ENCODE data around the gene ZNF569. TPM values are rescaled to one million over a fixed set of nuclear protein-coding genes. Genes with fewer than 3 reads are reported as not detected.

The ZNF569 gene
- total RNA-seq, 1 donor from 2014 or later = 3.7 TPM

DNA sequence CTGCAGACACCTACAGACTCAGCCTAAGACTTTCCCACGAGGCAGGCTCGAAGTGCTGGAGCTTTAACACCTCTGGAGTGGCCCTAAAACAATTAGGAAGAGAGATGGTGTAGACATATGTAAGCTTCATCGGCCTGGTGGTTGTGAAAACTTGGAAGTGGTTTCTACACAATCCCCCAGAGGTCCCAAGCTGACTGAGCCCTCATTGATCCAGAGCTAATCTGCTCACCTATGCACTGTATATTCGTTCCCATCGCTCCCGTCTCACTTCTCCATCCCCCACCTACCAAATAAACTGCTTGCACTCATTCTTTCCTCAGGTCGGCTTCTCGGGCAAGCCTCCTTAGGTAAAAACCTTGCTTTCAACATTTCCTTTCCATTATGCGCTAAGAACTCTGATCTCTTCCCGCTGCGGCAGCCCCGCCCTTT, 38.7 kb upstream of the ZNF569 start:
- H3K4me3 ChIP-seq (ENCODE audit: low read depth, low read length) = peak overlapping the region; percentile 96
- TF ChIP-seq, protein P1, sequence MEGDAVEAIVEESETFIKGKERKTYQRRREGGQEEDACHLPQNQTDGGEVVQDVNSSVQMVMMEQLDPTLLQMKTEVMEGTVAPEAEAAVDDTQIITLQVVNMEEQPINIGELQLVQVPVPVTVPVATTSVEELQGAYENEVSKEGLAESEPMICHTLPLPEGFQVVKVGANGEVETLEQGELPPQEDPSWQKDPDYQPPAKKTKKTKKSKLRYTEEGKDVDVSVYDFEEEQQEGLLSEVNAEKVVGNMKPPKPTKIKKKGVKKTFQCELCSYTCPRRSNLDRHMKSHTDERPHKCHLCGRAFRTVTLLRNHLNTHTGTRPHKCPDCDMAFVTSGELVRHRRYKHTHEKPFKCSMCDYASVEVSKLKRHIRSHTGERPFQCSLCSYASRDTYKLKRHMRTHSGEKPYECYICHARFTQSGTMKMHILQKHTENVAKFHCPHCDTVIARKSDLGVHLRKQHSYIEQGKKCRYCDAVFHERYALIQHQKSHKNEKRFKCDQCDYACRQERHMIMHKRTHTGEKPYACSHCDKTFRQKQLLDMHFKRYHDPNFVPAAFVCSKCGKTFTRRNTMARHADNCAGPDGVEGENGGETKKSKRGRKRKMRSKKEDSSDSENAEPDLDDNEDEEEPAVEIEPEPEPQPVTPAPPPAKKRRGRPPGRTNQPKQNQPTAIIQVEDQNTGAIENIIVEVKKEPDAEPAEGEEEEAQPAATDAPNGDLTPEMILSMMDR (conservative IDR thresholded peaks at IDR 0.05; ENCODE audit: low read depth, low read length) = no peak
- no peak for DNase-seq (ENCODE audit: low read depth)

GRCh38 chr19:37492213-37492612, 25.0 kb upstream of the ZNF569 start:
- TF ChIP-seq, protein P1 (conservative IDR thresholded peaks at IDR 0.05; ENCODE audit: low read depth, low read length) = no peak
- DNase-seq (ENCODE audit: low read depth) = no peak

DNA sequence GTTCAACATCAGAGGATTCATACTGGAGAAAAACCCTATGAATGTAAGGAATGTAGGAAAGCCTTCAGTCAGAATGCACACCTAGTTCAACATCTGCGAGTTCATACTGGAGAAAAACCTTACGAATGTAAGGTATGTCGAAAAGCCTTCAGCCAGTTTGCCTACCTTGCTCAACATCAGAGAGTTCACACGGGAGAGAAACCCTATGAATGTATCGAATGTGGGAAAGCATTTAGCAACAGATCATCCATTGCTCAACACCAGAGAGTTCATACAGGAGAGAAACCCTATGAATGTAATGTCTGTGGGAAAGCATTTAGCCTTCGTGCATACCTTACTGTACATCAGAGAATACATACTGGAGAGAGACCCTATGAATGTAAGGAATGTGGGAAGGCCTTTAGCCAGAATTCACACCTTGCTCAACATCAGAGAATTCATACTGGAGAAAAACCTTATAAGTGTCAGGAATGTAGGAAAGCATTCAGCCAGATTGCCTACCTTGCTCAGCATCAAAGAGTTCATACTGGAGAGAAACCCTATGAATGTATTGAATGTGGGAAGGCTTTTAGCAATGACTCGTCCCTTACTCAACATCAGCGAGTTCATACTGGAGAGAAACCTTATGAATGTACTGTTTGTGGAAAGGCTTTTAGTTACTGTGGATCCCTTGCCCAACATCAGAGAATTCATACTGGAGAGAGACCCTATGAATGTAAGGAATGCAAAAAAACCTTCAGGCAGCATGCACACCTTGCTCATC, 17.3 kb upstream of the ZNF569 start:
- DNase-seq (ENCODE audit: low read depth) = no peak
- H3K4me3 ChIP-seq (ENCODE audit: low read depth, low read length) = no peak overlapping the region
- TF ChIP-seq, protein P1 (conservative IDR thresholded peaks at IDR 0.05; ENCODE audit: low read depth, low read length) = no peak

More at GRCh38 chr19:37492213-37492612, 25.0 kb upstream of the ZNF569 start:
- H3K4me3 ChIP-seq (ENCODE audit: low read depth, low read length) = no peak overlapping the region

- no peak overlapping the region for H3K4me3 ChIP-seq (ENCODE audit: low read depth, low read length)
- TF ChIP-seq, protein P1 (conservative IDR thresholded peaks at IDR 0.05; ENCODE audit: low read depth, low read length) = no peak
- no peak for DNase-seq (ENCODE audit: low read depth)
These were observed 4.9 kb upstream of the ZNF569 start for GRCh38 chr19:37472165-37472564.

DNA sequence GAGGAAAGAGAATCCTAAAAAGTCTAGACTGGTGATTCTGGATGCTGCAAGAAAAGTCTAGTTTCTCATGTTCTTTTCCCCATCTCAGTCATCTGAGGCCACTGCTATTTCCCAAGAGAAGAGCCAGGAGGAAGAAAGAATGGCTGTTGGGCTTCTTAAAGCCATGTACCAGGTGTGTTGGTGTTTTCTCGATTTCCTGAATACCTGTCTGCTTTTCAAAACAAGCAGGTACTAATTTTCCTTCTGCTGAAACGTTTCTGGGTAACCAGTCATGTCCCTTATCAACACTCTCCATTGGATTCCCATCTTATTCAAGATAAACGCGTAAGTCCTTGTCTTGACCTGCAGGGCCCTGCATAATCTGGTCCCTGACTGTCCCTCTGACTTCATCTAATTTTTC, 3.0 kb upstream of the ZNF569 start:
- DNase-seq (ENCODE audit: low read depth) = no peak
- peak overlapping the region; percentile 87 for H3K4me3 ChIP-seq (ENCODE audit: low read depth, low read length)
- TF ChIP-seq, protein P1 (conservative IDR thresholded peaks at IDR 0.05; ENCODE audit: low read depth, low read length) = no peak

DNA sequence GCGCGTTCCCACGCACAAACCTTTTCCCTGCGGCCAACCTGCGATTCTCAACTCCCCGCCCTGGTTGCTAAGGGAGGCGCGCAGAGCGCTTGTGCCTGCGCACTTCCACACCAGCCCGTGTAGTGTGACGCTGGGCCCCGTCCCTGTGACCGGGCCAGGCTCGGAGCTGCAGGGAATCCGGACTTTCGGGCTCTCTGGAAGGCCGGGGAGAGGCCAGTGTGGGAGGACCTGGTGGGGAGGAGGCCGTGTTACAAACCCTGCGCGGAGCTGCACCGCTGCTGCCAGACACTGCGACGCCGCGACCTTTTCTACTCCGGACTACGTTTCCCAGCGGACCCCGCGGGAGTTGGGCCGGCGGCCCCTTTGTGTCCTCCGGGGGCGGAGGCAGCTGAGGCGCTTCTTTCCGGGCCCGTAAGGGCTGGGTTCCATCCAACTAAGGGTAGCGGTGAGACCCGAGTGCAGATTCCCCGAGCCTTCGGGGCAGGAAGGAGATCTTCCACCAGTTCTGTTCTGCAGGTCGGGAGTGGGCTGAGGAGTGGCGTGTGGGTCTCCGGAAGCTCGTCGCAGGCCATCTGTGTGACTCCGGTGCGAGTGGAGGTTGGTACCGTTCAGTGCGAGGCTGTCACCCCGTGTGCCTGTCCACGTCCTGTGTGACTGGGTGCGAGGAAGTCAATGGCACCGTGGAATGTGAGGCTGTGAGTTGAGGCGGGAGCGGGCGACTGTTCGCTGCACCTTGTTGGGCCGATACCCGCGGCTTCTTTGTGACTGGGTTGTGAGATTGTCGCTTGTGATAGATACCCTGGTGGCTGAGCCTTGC, 1.9 kb upstream of the ZNF569 start, which contains the start of gene ZNF570:
Gene ZNF570, plus strand, starts transcription at position 396 of the 817 bp plus-strand sequence. CDS start 999 bp downstream, outside the sequence.
- H3K4me3 ChIP-seq (ENCODE audit: low read depth, low read length) = peak within 1 kb of the TSS; percentile 87
- peak; percentile 42 for DNase-seq (ENCODE audit: low read depth)
- TF ChIP-seq, protein P1 (conservative IDR thresholded peaks at IDR 0.05; ENCODE audit: low read depth, low read length) = no peak
